Measurements from ENCODE around the gene XYLT2.

Gene XYLT2

GRCh38 chr17:50354198-50354597 lies 8.3 kb downstream of the XYLT2 start:
- Histone ChIP-seq H4K8ac (ENCODE audit: low read length) (no peak overlapping the region), H3K14ac (ENCODE audit: low read length in 2 of 2) (no peak overlapping the region), H2BK5ac (ENCODE audit: low read depth, low read length, poor library complexity, severe bottlenecking) (no peak overlapping the region), H2BK120ac (ENCODE audit: low read depth, low read length) (no peak overlapping the region), H2BK12ac (ENCODE audit: low read length in 2 of 2) (no peak overlapping the region), H3K9ac (ENCODE audit: low read length) (no peak overlapping the region), H2AFZ (ENCODE audit: low read depth, low read length) (no peak overlapping the region), H3K4me2 (ENCODE audit: low read length, poor library complexity, severe bottlenecking) (no peak overlapping the region), H2BK15ac (ENCODE audit: low read depth, poor library complexity, severe bottlenecking) (no peak overlapping the region), H3K18ac (ENCODE audit: low read depth in 1 of 2, low read length in 2 of 2) (no peak overlapping the region), H3K79me1 (replicated peaks; ENCODE audit: low read length, poor library complexity, severe bottlenecking) (peaks cover 57% of the 10 kb centered on the region), H3K4me1 (ENCODE audit: control insufficient read depth, insufficient read depth, low read depth, low read length) (peaks cover 7% of the 10 kb centered on the region), H3K4me3 (ENCODE audit: insufficient read depth in 1 of 2, low read depth in 1 of 2, low read length in 2 of 2) (no peak overlapping the region), H3K9me3 (ENCODE audit: control insufficient read depth, low read length) (no peaks in the 10 kb centered on the region), H2AK5ac (ENCODE audit: low read length, severe bottlenecking) (no peak overlapping the region), H3K27ac (ENCODE audit: low read length, poor library complexity, severe bottlenecking) (no peak overlapping the region), H3K4ac (ENCODE audit: low read depth in 1 of 2, low read length in 2 of 2) (no peak overlapping the region), H3K23ac (ENCODE audit: low read length in 2 of 2) (no peak overlapping the region), H3K27me3 (ENCODE audit: control insufficient read depth in 1 of 2, insufficient read depth in 1 of 2, low read length in 2 of 2) (no peaks in the 10 kb centered on the region), H4K91ac (ENCODE audit: low read length) (no peak overlapping the region), H3K36me3 (ENCODE audit: control insufficient read depth in 1 of 2, insufficient read depth in 2 of 2, low read depth in 1 of 2, low read length in 2 of 2) (peaks cover 71 to 73% of the 10 kb centered on the region in 2 experiments)
- no peak for DNase-seq
- WGBS, result 95% methylated on average over 15 of the region's 15 CpGs

GRCh38 chr17:50354776-50355175 lies 8.8 kb downstream of the XYLT2 start:
- Histone ChIP-seq H4K8ac (ENCODE audit: low read length) (no peak overlapping the region), H3K36me3 (ENCODE audit: control insufficient read depth in 1 of 2, insufficient read depth in 2 of 2, low read depth in 1 of 2, low read length in 2 of 2) (peaks cover 76 to 78% of the 10 kb centered on the region in 2 experiments), H2BK120ac (ENCODE audit: low read depth, low read length) (no peak overlapping the region), H3K9ac (ENCODE audit: low read length) (no peak overlapping the region), H2AK5ac (ENCODE audit: low read length, severe bottlenecking) (no peak overlapping the region), H3K4me3 (ENCODE audit: insufficient read depth in 1 of 2, low read depth in 1 of 2, low read length in 2 of 2) (no peak overlapping the region), H3K4ac (ENCODE audit: low read depth in 1 of 2, low read length in 2 of 2) (no peak overlapping the region), H3K18ac (ENCODE audit: low read depth in 1 of 2, low read length in 2 of 2) (no peak overlapping the region), H2AFZ (ENCODE audit: low read depth, low read length) (no peak overlapping the region), H3K79me1 (replicated peaks; ENCODE audit: low read length, poor library complexity, severe bottlenecking) (peaks cover 54% of the 10 kb centered on the region), H3K4me2 (ENCODE audit: low read length, poor library complexity, severe bottlenecking) (no peak overlapping the region), H2BK12ac (ENCODE audit: low read length in 2 of 2) (no peak overlapping the region), H4K91ac (ENCODE audit: low read length) (no peak overlapping the region), H3K4me1 (ENCODE audit: control insufficient read depth, insufficient read depth, low read depth, low read length) (peaks cover 7% of the 10 kb centered on the region), H3K23ac (ENCODE audit: low read length in 2 of 2) (no peak overlapping the region), H3K9me3 (ENCODE audit: control insufficient read depth, low read length) (no peaks in the 10 kb centered on the region), H3K14ac (ENCODE audit: low read length in 2 of 2) (no peak overlapping the region), H2BK15ac (ENCODE audit: low read depth, poor library complexity, severe bottlenecking) (no peak overlapping the region), H3K27me3 (ENCODE audit: control insufficient read depth in 1 of 2, insufficient read depth in 1 of 2, low read length in 2 of 2) (no peaks in the 10 kb centered on the region), H2BK5ac (ENCODE audit: low read depth, low read length, poor library complexity, severe bottlenecking) (no peak overlapping the region), H3K27ac (ENCODE audit: low read length, poor library complexity, severe bottlenecking) (no peak overlapping the region)
- WGBS, result 98% methylated on average over 13 of the region's 13 CpGs
- no peak for DNase-seq

GRCh38 chr17:50355336-50355700 lies 9.4 kb downstream of the XYLT2 start:
- Histone ChIP-seq H2AFZ (ENCODE audit: low read depth, low read length) (no peak overlapping the region), H3K14ac (ENCODE audit: low read length in 2 of 2) (no peak overlapping the region), H3K4me2 (ENCODE audit: low read length, poor library complexity, severe bottlenecking) (no peak overlapping the region), H2BK12ac (ENCODE audit: low read length in 2 of 2) (no peak overlapping the region), H3K4ac (ENCODE audit: low read depth in 1 of 2, low read length in 2 of 2) (no peak overlapping the region), H3K27me3 (ENCODE audit: control insufficient read depth in 1 of 2, insufficient read depth in 1 of 2, low read length in 2 of 2) (no peaks in the 10 kb centered on the region), H4K8ac (ENCODE audit: low read length) (no peak overlapping the region), H3K27ac (ENCODE audit: low read length, poor library complexity, severe bottlenecking) (no peak overlapping the region), H3K79me1 (replicated peaks; ENCODE audit: low read length, poor library complexity, severe bottlenecking) (peaks cover 54% of the 10 kb centered on the region), H2BK120ac (ENCODE audit: low read depth, low read length) (no peak overlapping the region), H3K4me3 (ENCODE audit: insufficient read depth in 1 of 2, low read depth in 1 of 2, low read length in 2 of 2) (no peak overlapping the region), H4K91ac (ENCODE audit: low read length) (no peak overlapping the region), H3K23ac (ENCODE audit: low read length in 2 of 2) (no peak overlapping the region), H3K9ac (ENCODE audit: low read length) (no peak overlapping the region), H3K36me3 (ENCODE audit: control insufficient read depth in 1 of 2, insufficient read depth in 2 of 2, low read depth in 1 of 2, low read length in 2 of 2) (peaks cover 78 to 84% of the 10 kb centered on the region in 2 experiments), H2BK5ac (ENCODE audit: low read depth, low read length, poor library complexity, severe bottlenecking) (no peak overlapping the region), H2AK5ac (ENCODE audit: low read length, severe bottlenecking) (no peak overlapping the region), H3K9me3 (ENCODE audit: control insufficient read depth, low read length) (no peaks in the 10 kb centered on the region), H2BK15ac (ENCODE audit: low read depth, poor library complexity, severe bottlenecking) (no peak overlapping the region), H3K4me1 (ENCODE audit: control insufficient read depth, insufficient read depth, low read depth, low read length) (peaks cover 7% of the 10 kb centered on the region), H3K18ac (ENCODE audit: low read depth in 1 of 2, low read length in 2 of 2) (no peak overlapping the region)
- DNase-seq, result no peak
- WGBS, result 91% methylated on average over 4 of the region's 4 CpGs

- no peaks in the 10 kb centered on the region for H3K27me3 ChIP-seq (ENCODE audit: control insufficient read depth in 1 of 2, insufficient read depth in 1 of 2, low read length in 2 of 2)
- 98% methylated on average over 20 of the region's 20 CpGs for WGBS
- DNase-seq, result no peak
- H3K9me3 ChIP-seq (ENCODE audit: control insufficient read depth, low read length), result no peaks in the 10 kb centered on the region
- no peak overlapping the region for H3K9ac ChIP-seq (ENCODE audit: low read length)
- no peak overlapping the region for H3K27ac ChIP-seq (ENCODE audit: low read length, poor library complexity, severe bottlenecking)
- no peak overlapping the region for H3K4me2 ChIP-seq (ENCODE audit: low read length, poor library complexity, severe bottlenecking)
- H2AK5ac ChIP-seq (ENCODE audit: low read length, severe bottlenecking), result no peak overlapping the region
- H2BK120ac ChIP-seq (ENCODE audit: low read depth, low read length), result no peak overlapping the region
- peaks cover 79 to 89% of the 10 kb centered on the region in 2 experiments for H3K36me3 ChIP-seq (ENCODE audit: control insufficient read depth in 1 of 2, insufficient read depth in 2 of 2, low read depth in 1 of 2, low read length in 2 of 2)
- no peak overlapping the region for H4K91ac ChIP-seq (ENCODE audit: low read length)
- H3K4me1 ChIP-seq (ENCODE audit: control insufficient read depth, insufficient read depth, low read depth, low read length), result peaks cover 6% of the 10 kb centered on the region
- no peak overlapping the region for H3K4me3 ChIP-seq (ENCODE audit: insufficient read depth in 1 of 2, low read depth in 1 of 2, low read length in 2 of 2)
- H2BK5ac ChIP-seq (ENCODE audit: low read depth, low read length, poor library complexity, severe bottlenecking), result no peak overlapping the region
- H3K18ac ChIP-seq (ENCODE audit: low read depth in 1 of 2, low read length in 2 of 2), result no peak overlapping the region
- no peak overlapping the region for H2BK12ac ChIP-seq (ENCODE audit: low read length in 2 of 2)
- H3K79me1 ChIP-seq (replicated peaks; ENCODE audit: low read length, poor library complexity, severe bottlenecking), result peaks cover 52% of the 10 kb centered on the region
- H3K14ac ChIP-seq (ENCODE audit: low read length in 2 of 2), result no peak overlapping the region
- H3K4ac ChIP-seq (ENCODE audit: low read depth in 1 of 2, low read length in 2 of 2), result no peak overlapping the region
- no peak overlapping the region for H4K8ac ChIP-seq (ENCODE audit: low read length)
- no peak overlapping the region for H3K23ac ChIP-seq (ENCODE audit: low read length in 2 of 2)
- no peak overlapping the region for H2AFZ ChIP-seq (ENCODE audit: low read depth, low read length)
- no peak overlapping the region for H2BK15ac ChIP-seq (ENCODE audit: low read depth, poor library complexity, severe bottlenecking)
These were observed 9.9 kb downstream of the XYLT2 start for GRCh38 chr17:50355701-50356341.

Measured in mesenchymal stem cell (in vitro differentiated cells and primary cell).